ENCODE measurements around the gene LMO4.

Gene LMO4, protein sequence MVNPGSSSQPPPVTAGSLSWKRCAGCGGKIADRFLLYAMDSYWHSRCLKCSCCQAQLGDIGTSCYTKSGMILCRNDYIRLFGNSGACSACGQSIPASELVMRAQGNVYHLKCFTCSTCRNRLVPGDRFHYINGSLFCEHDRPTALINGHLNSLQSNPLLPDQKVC

DNA sequence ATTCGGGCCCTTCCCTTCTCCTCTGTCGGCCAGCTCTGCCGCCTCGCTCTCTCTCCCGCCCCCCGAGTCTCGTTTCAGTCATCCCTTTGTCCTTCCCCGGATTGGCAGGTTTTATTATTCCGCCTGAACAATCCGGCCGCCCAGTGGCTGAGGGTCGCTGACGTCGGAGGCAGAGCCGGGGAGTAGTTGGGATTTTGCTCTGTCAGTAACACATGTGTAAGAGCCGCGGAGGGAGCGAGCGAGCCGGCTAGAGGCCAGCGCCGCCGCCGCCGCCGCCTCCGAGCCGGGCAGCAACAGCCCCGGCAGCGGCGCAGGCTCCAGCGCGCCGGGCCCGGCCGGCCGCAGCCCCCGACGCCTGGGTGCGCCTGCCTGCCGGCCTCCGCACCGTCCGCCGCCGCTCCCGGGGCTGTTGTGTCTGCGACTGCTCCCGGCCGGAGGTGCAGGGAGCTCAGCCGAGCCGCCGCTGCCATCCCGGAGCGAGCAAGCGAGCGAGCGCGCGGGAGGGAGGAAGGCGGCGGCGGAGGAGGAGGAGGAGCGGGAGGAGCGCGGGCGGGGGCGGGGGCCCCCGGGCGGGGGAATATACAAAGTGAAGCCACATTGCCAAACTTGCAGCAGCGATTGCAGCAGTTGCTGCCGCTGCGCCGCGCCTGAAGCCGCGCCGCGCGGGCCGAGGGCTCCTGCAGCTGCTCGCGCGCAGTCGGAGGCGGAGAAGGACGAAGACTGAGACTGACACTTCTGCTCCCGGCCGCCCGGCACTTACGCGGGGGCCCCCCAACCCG, at the start of gene LMO4:
LMO4 (plus strand) TSS at position 609 of the 779 bp plus-strand sequence. CDS start 3,136 bp downstream, outside the sequence.
- TF ChIP-seq CTCF (IDR thresholded peaks at IDR 0.05; ENCODE audit: low read depth, low read length, missing control alignments) = no peak
- H3K4me3 ChIP-seq (replicated peaks; ENCODE audit: low read depth, low read length) = peak within 1 kb of the TSS; percentile 74
- peak; percentile 89 for DNase-seq (ENCODE audit: extremely low read depth, low read depth)

GRCh38 chr1:87279536-87279875, 49.2 kb upstream of the LMO4 start:
- TF ChIP-seq CTCF (IDR thresholded peaks at IDR 0.05; ENCODE audit: low read depth, low read length, missing control alignments) = no peak
- no peak overlapping the region for H3K4me3 ChIP-seq (replicated peaks; ENCODE audit: low read depth, low read length)
- DNase-seq (ENCODE audit: extremely low read depth, low read depth) = no peak

DNA sequence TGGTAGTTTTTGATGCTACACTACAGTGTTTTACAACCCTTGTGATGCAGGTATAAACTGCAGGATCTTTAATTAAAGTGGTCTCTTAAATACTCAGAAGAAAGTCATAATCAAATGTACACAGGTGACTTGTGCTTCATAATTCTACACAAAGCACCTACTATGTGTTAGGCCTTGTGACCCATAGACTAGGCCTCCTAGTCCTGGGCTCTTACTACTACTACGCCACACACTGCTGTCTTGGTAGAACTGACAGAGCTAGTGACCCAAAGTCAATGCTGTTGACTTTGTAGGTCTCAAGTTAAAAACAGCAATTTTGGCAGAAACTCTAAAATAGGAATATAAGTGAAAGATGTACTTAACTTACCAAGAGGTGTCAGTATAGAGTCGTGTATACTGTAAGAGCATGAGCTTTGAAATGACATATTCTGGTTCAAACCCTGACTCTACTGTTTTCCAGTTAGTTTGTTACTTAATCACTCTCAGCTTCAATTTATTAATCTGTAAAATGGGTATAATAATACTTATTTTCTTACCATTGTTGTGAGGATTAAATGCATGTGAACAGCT, 48.6 kb upstream of the LMO4 start:
- H3K4me3 ChIP-seq (replicated peaks; ENCODE audit: low read depth, low read length) = no peak overlapping the region
- TF ChIP-seq CTCF (IDR thresholded peaks at IDR 0.05; ENCODE audit: low read depth, low read length, missing control alignments) = no peak
- no peak for DNase-seq (ENCODE audit: extremely low read depth, low read depth)

- H3K4me3 ChIP-seq (replicated peaks; ENCODE audit: low read depth, low read length) = no peak overlapping the region
- no peak for DNase-seq (ENCODE audit: extremely low read depth, low read depth)
- TF ChIP-seq CTCF (IDR thresholded peaks at IDR 0.05; ENCODE audit: low read depth, low read length, missing control alignments) = no peak
Observed at GRCh38 chr1:87284456-87285240, 44.0 kb upstream of the LMO4 start.

DNA sequence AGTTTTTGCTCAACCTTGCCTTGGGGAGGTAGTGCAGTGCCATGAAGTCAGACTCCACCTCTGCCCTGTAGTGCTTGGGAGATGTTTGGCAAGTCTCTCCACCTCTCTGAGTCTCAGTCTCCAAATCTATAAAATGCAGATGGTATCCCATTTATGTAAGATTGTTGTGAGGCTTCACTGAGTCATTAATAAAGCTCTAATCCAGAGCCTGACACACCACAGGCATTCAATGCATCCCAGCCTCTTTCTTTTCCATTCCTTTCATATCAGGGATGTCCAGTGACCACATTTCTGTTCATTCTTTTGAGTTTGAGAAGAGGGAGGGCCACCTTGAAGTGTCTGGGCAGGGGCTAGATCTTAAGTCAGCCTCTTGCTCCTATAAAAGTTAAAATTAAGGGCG, 37.6 kb upstream of the LMO4 start:
- no peak overlapping the region for H3K4me3 ChIP-seq (replicated peaks; ENCODE audit: low read depth, low read length)
- no peak for TF ChIP-seq CTCF (IDR thresholded peaks at IDR 0.05; ENCODE audit: low read depth, low read length, missing control alignments)
- DNase-seq (ENCODE audit: extremely low read depth, low read depth) = no peak

GRCh38 chr1:87292684-87293493, 35.8 kb upstream of the LMO4 start:
- H3K4me3 ChIP-seq (replicated peaks; ENCODE audit: low read depth, low read length) = no peak overlapping the region
- peak; percentile 65 for TF ChIP-seq CTCF (IDR thresholded peaks at IDR 0.05; ENCODE audit: low read depth, low read length, missing control alignments)
- DNase-seq (ENCODE audit: extremely low read depth, low read depth) = peak; percentile 36

All from HFF-Myc (cell line).